Rectal smooth muscle tissue (tissue), 1 donor: Measurements from ENCODE around the gene PPP6R3.

ENCODE experiments used
- H3K27ac ChIP-seq: one replicate; pipeline ENCODE4 v1.7.0; 2013; ENCODE audit warnings: low read depth, low read length, inconsistent platforms
- H3K27me3 ChIP-seq: one replicate; pipeline ENCODE4 v1.7.0; 2013; ENCODE audit warnings: low read length; ENCODE audit not compliant: control insufficient read depth, insufficient read depth
- H3K36me3 ChIP-seq: one replicate; pipeline ENCODE4 v1.7.0; 2013; ENCODE audit warnings: low read length; ENCODE audit not compliant: control insufficient read depth, insufficient read depth
- H3K4me1 ChIP-seq: one replicate; pipeline ENCODE4 v1.7.0; 2013; ENCODE audit warnings: low read length; ENCODE audit not compliant: control insufficient read depth, insufficient read depth
- H3K4me3 ChIP-seq: one replicate; pipeline ENCODE4 v1.7.0; 2013; ENCODE audit warnings: low read length
- H3K9ac ChIP-seq: one replicate; pipeline ENCODE4 v1.7.0; 2013; ENCODE audit warnings: low read length

PPP6R3 gene

DNA sequence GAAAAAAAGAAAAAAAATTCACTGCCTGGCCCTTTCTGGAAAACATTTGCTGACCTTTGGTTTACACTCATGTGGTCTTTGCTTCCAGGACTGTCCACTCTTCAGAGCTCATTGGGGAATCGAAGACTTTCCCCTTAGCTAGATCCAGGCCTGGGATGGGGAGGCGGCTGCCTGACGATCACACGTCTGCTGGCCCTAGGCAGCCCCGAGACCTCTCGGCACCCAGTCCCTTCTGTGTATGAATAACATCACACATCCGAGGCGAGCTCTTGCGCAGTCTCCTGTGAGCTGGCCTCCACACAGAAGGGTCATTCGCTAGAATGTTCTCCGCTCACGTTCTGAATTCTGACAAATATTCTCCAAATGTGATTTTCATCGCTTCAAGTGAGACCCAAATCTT, 198.1 kb downstream of the PPP6R3 start:
- Histone ChIP-seq H3K36me3 (no peaks in the 10 kb centered on the region), H3K27me3 (no peaks in the 10 kb centered on the region), H3K4me3 (no peak overlapping the region), H3K4me1 (no peaks in the 10 kb centered on the region), H3K9ac (no peak overlapping the region), H3K27ac (no peak overlapping the region)

DNA sequence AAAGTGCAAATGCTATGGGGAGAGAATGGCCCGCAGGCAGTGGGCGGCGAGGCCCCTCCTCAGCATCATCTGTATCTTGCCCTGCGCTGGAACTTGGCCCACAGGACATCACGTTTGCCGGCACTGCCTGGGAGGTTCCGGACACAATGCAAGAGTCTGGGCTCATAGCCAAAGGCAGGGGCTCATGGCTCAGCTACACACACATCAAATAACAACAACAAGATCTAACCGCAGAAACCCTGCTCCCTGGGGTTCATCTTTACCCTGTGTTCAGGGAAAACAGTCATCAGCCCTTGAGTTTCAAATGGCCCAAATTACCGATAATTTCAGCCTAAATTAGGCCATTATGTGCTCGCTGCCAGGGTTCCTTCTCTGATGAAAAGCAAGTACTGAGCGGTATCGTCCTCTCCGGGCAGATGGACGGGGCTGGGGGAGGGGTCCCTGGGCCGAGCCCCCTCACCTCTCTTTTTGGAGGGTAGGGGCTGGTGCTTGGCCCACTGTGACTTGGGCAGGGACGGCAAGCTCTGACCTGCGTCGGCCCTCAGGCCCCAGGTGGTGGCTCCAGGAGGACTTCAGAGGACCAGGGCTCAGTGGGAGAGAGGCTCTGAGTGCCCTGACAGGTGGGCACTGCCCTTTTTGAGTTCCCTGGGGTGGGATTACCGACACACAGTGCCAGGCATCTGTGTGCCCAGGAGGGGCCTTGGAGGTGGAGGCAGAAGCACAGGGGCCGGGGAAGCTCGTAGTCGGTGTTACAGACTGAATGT, 198.8 kb downstream of the PPP6R3 start:
- H3K36me3 ChIP-seq = no peaks in the 10 kb centered on the region
- no peaks in the 10 kb centered on the region for H3K27me3 ChIP-seq
- H3K9ac ChIP-seq = no peak overlapping the region
- no peaks in the 10 kb centered on the region for H3K4me1 ChIP-seq
- H3K4me3 ChIP-seq = no peak overlapping the region
- no peak overlapping the region for H3K27ac ChIP-seq

GRCh38 chr11:68660066-68660810, 199.7 kb downstream of the PPP6R3 start:
- H3K4me1 ChIP-seq = no peaks in the 10 kb centered on the region
- H3K36me3 ChIP-seq = no peaks in the 10 kb centered on the region
- H3K27ac ChIP-seq = no peak overlapping the region
- H3K27me3 ChIP-seq = no peaks in the 10 kb centered on the region
- H3K4me3 ChIP-seq = no peak overlapping the region
- H3K9ac ChIP-seq = no peak overlapping the region

- Histone ChIP-seq H3K36me3 (no peaks in the 10 kb centered on the region), H3K27ac (no peak overlapping the region), H3K27me3 (no peaks in the 10 kb centered on the region), H3K4me3 (no peak overlapping the region), H3K9ac (no peak overlapping the region), H3K4me1 (no peaks in the 10 kb centered on the region)
These were observed 200.5 kb downstream of the PPP6R3 start for GRCh38 chr11:68661014-68661413.

DNA sequence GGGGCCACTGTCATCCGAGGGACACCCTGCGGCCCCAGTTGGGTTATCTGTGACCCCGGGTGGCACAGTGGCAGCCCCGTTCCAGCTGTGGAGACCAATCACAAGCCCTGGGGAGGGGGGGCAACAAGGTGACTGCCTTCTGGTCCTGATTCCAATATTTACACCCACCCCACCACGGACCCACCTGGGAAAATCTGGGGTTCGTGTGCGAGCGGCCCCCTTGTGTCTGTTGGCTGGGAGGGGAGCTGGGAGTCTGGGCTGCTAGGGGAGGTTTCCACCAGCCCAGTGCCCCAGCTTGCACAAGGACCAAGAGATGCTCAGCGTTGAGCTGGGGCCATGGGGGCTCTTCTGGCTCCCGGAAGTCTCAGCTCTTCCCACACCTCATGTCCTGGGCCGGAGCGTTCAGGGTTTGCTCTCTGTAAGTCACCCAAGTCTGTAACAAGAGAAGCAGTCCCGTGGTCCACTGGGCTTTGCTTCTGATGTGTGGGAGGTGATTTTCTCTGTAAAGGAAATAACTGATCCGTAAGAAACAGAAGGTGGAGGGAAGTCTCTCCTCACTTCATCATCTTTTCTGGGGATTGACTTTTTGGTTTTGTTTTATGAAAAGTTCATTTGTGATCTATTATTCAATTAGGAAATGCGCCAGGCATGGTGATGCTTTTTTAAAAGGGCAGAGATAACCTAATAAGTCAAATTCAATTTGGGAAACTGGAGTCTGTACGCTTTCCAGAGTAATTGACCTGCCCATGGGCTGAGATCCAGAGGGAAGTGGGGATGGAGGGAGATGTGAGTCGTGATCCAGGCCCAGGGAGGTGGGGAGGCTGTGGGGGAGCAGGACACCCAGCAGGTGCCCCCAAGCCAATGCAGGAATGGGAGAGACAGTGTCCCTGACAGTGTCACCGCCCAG, 201.4 kb downstream of the PPP6R3 start:
- Histone ChIP-seq H3K9ac (no peak overlapping the region), H3K36me3 (no peaks in the 10 kb centered on the region), H3K4me1 (no peaks in the 10 kb centered on the region), H3K27me3 (no peaks in the 10 kb centered on the region), H3K27ac (no peak overlapping the region), H3K4me3 (no peak overlapping the region)

DNA sequence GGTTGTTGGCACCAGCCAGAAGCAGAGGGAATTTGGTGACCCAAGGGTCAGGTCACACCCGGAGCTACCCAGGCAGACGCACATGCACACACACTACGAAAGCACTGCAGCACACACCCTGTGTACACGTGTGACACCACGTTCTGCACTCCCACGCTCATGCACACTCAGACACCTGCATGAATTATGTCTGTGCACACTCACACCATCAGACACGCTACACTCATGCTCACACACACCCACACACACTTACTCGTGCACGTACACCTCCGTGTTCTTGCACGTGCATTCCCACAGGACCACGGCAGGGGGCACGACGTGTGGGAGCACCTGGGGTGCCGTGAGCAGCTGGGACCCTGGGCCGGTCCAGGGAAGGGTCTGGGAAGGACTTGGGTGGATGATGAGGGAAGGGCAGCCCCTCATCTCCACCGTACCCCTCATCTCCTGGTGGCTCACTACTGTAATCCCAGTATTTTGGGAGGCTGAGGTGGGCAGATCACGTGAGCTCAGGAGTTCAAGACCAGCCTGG, 203.0 kb downstream of the PPP6R3 start:
- H3K27me3 ChIP-seq = no peaks in the 10 kb centered on the region
- H3K36me3 ChIP-seq = no peaks in the 10 kb centered on the region
- no peaks in the 10 kb centered on the region for H3K4me1 ChIP-seq
- no peak overlapping the region for H3K4me3 ChIP-seq
- no peak overlapping the region for H3K27ac ChIP-seq
- no peak overlapping the region for H3K9ac ChIP-seq

- Histone ChIP-seq H3K36me3 (no peaks in the 10 kb centered on the region), H3K27me3 (no peaks in the 10 kb centered on the region), H3K4me3 (no peak overlapping the region), H3K27ac (no peak overlapping the region), H3K4me1 (no peaks in the 10 kb centered on the region), H3K9ac (no peak overlapping the region)
These were observed 203.6 kb downstream of the PPP6R3 start for GRCh38 chr11:68664141-68664540.

- Histone ChIP-seq H3K27me3 (no peaks in the 10 kb centered on the region), H3K4me3 (no peak overlapping the region), H3K27ac (no peak overlapping the region), H3K36me3 (no peaks in the 10 kb centered on the region), H3K4me1 (no peaks in the 10 kb centered on the region), H3K9ac (no peak overlapping the region)
These were observed 204.4 kb downstream of the PPP6R3 start for GRCh38 chr11:68664906-68665305.
